HCT116 (cell line): ENCODE measurements around the gene AGTRAP. TPM values are rescaled to one million over a fixed set of nuclear protein-coding genes. Genes with fewer than 3 reads are reported as not detected.

ENCODE experiments used
- ATAC-seq: fragments of 200-7000 bp; cut with Tn5 transposase; 2 replicates; pipeline ENCODE4 v1.9.1; 2020; ENCODE audit warnings: mild to moderate bottlenecking, moderate library complexity
- BruUV-seq: library from RNA; stranded (reverse); fragments of 400-500 nt; replicated peaks from 2 replicates; lab custom pipeline; 2021; lab: Mats Ljungman, UMichigan
- CTCF ChIA-PET: fragments of 300-600 bp; sonication (Branson Sonifier 250); formaldehyde crosslinking; loops from one replicate; lab custom pipeline; 2021; ENCODE audit warnings: antibody characterized with exemption; lab: Charles Lee
- POLR2A ChIA-PET: fragments of 300-600, 350-600 bp; sonication (Branson Sonifier 250); formaldehyde crosslinking; loops from one replicate; lab custom pipeline; 2021; ENCODE audit warnings: antibody characterized with exemption; lab: Charles Lee
- RAD21 ChIA-PET, 2 experiments: fragments of 300-600 bp; sonication (Branson Sonifier 250); formaldehyde crosslinking; loops; one replicate each; lab custom pipeline; 2023; ENCODE audit warnings: low total read pairs in 2 of 2; ENCODE audit not compliant: uncharacterized antibody in 2 of 2, unreplicated experiment in 2 of 2, low non-redundant PET in 1 of 2; lab: Charles Lee
- DNase-seq: peaks from one replicate; pipeline ENCODE4 v3.0.0-alpha.2; 2010; ENCODE audit warnings: low read depth, low spot score
- H2AFZ ChIP-seq: fragments of 200-600 bp; shearing (Covaris generic), sonication (generic); 2 replicates; pipeline ENCODE4 v1.6.1; 2017; ENCODE audit warnings: low read depth, mixed run types, mixed read lengths, antibody characterized with exemption, low read length; ENCODE audit not compliant: poor library complexity, severe bottlenecking
- H3K27ac ChIP-seq: 2 replicates; pipeline ENCODE4 v1.5.1; 2012; ENCODE audit warnings: low read depth, low read length
- H3K27me3 ChIP-seq: fragments of 200-600 bp; sonication (generic); 2 replicates; pipeline ENCODE4 v1.6.1; 2016; ENCODE audit warnings: mixed run types, low read length, mixed read lengths; ENCODE audit not compliant: insufficient read depth
- H3K36me3 ChIP-seq, 2 experiments: fragments of 200-500 bp in 1 of 2; fragments of 200-600 bp in 1 of 2; sonication (Bioruptor generic) in 1 of 2; sonication (generic) in 1 of 2; 2 replicates each; pipeline versions ENCODE4 v1.5.1 to v1.6.1; 2014 to 2016; ENCODE audit warnings: low read length in 2 of 2, inconsistent platforms in 1 of 2, mixed read lengths in 1 of 2, mixed run types in 1 of 2; ENCODE audit not compliant: insufficient read depth in 2 of 2, control insufficient read depth in 1 of 2
- H3K4me1 ChIP-seq, 2 experiments: fragments of 200-600 bp in 1 of 2; sonication (generic) in 1 of 2; 2 replicates each; pipeline versions ENCODE4 v1.5.1 to v1.6.1; 2012 to 2017; ENCODE audit warnings: low read length in 2 of 2, inconsistent platforms in 1 of 2, mild to moderate bottlenecking in 1 of 2, mixed read lengths in 1 of 2, mixed run types in 1 of 2, moderate library complexity in 1 of 2; ENCODE audit not compliant: insufficient read depth in 2 of 2, control insufficient read depth in 1 of 2
- H3K4me2 ChIP-seq: fragments of 200-600 bp; sonication (generic); 2 replicates; pipeline ENCODE4 v1.6.1; 2017; ENCODE audit warnings: mixed run types, low read length, mixed read lengths
- H3K4me3 ChIP-seq, 2 experiments: fragments of 200-600 bp in 1 of 2; sonication (generic) in 1 of 2; replicated peaks in 1 of 2; 2 replicates each; pipeline ENCODE4 v1.5.1; 2011 to 2016; ENCODE audit warnings: low read length in 2 of 2, control low read depth in 1 of 2, low read depth in 1 of 2, mild to moderate bottlenecking in 1 of 2, mixed read lengths in 1 of 2, mixed run types in 1 of 2
- H3K79me2 ChIP-seq: fragments of 200-600 bp; sonication (generic); 2 replicates; pipeline ENCODE4 v1.6.1; 2017; ENCODE audit warnings: mild to moderate bottlenecking, mixed run types, low read length, moderate library complexity, mixed read lengths; ENCODE audit not compliant: insufficient read depth
- H3K9ac ChIP-seq: fragments of 200-600 bp; sonication (generic); 2 replicates; pipeline ENCODE4 v1.6.1; 2016; ENCODE audit warnings: low read length, mixed read lengths
- H3K9me2 ChIP-seq: fragments of 200-600 bp; sonication (generic), shearing (Covaris generic); 2 replicates; pipeline ENCODE4 v1.6.1; 2017; ENCODE audit warnings: mixed run types, mild to moderate bottlenecking, moderate library complexity; ENCODE audit not compliant: insufficient read depth
- H3K9me3 ChIP-seq, 2 experiments: fragments of 200-500 bp in 1 of 2; fragments of 200-600 bp in 1 of 2; sonication (Bioruptor generic) in 1 of 2; sonication (generic) in 1 of 2; 2 replicates each; pipeline ENCODE4 v1.6.1; 2014 to 2017; ENCODE audit warnings: low read length in 2 of 2, mixed read lengths in 2 of 2, inconsistent platforms in 1 of 2, low read depth in 1 of 2, mild to moderate bottlenecking in 1 of 2, mixed run types in 1 of 2, moderate library complexity in 1 of 2; ENCODE audit not compliant: control insufficient read depth in 1 of 2, insufficient read depth in 1 of 2
- H4K20me1 ChIP-seq: fragments of 200-600 bp; sonication (generic), shearing (Covaris generic); 2 replicates; pipeline ENCODE4 v1.6.1; 2017; ENCODE audit warnings: mixed run types, mild to moderate bottlenecking, moderate library complexity; ENCODE audit not compliant: insufficient read depth
- POLR2AphosphoS5 ChIP-seq: IDR thresholded peaks from 2 replicates; pipeline ENCODE4 v1.6.1; 2011; ENCODE audit warnings: mild to moderate bottlenecking, low read depth, low read length, moderate library complexity
- intact Hi-C: fragments of 100-400 bp; cut with micrococcal nuclease; formaldehyde crosslinking; loops from 2 replicates; pipeline ENCODE4 v1.10.0; 2022
- total RNA-seq: library from RNA; stranded (reverse); gene quantifications from one replicate; pipeline ENCODE4 v1.2.1, GENCODE V29; 2021; ENCODE audit not compliant: unreplicated experiment
- TF ChIP-seq, protein P1 (sequence below): IDR thresholded peaks from 2 replicates; pipeline ENCODE4 v1.6.1; 2011; ENCODE audit warnings: mild to moderate bottlenecking, low read length, moderate library complexity; ENCODE audit not compliant: insufficient replicate concordance; ENCODE audit errors: extremely low read depth
- TF ChIP-seq, protein P2 (sequence below): IDR thresholded peaks from 2 replicates; pipeline ENCODE4 v1.6.1; 2012
- TF ChIP-seq, protein P3 (sequence below): IDR thresholded peaks from 2 replicates; pipeline ENCODE4 v1.6.1; 2012; ENCODE audit warnings: low read depth

AGTRAP gene
- total RNA-seq, 1 experiment from 2014 or later, result 49.0 TPM

DNA sequence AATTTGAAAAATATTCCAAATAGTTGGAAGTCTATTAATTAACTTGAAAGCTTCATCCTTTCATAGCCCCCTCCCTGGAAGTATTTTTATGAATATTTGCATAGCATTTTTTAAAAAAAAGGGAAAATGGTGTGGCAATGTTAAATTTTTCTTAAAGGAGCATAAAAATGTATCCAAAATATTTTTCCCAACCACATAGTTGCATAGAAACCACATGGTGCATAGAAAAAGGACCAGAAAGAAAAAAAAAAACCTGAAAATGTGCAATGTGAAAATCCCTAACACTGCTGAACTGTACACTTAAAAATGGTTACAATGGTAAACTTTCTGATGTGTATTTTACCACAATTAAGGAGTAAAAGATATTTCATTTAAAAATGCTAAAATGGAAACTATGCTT, 34.1 kb downstream of the AGTRAP start:
- no TSS peak for BruUV-seq
- H3K4me2 ChIP-seq, result no peak overlapping the region
- no peaks in the 10 kb centered on the region for H3K36me3 ChIP-seq
- H3K27me3 ChIP-seq, result no peaks in the 10 kb centered on the region
- intact Hi-C loops, result no loop called here
- H3K9me3 ChIP-seq, result no peaks in the 10 kb centered on the region
- CTCF ChIA-PET, result no interaction called here
- no peaks in the 10 kb centered on the region for H4K20me1 ChIP-seq
- no peaks in the 10 kb centered on the region for H3K79me2 ChIP-seq
- TF ChIP-seq, protein P1, sequence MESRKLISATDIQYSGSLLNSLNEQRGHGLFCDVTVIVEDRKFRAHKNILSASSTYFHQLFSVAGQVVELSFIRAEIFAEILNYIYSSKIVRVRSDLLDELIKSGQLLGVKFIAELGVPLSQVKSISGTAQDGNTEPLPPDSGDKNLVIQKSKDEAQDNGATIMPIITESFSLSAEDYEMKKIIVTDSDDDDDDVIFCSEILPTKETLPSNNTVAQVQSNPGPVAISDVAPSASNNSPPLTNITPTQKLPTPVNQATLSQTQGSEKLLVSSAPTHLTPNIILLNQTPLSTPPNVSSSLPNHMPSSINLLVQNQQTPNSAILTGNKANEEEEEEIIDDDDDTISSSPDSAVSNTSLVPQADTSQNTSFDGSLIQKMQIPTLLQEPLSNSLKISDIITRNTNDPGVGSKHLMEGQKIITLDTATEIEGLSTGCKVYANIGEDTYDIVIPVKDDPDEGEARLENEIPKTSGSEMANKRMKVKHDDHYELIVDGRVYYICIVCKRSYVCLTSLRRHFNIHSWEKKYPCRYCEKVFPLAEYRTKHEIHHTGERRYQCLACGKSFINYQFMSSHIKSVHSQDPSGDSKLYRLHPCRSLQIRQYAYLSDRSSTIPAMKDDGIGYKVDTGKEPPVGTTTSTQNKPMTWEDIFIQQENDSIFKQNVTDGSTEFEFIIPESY, result no peak
- TF ChIP-seq, protein P2, sequence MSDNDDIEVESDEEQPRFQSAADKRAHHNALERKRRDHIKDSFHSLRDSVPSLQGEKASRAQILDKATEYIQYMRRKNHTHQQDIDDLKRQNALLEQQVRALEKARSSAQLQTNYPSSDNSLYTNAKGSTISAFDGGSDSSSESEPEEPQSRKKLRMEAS, result no peak
- TF ChIP-seq, protein P3, sequence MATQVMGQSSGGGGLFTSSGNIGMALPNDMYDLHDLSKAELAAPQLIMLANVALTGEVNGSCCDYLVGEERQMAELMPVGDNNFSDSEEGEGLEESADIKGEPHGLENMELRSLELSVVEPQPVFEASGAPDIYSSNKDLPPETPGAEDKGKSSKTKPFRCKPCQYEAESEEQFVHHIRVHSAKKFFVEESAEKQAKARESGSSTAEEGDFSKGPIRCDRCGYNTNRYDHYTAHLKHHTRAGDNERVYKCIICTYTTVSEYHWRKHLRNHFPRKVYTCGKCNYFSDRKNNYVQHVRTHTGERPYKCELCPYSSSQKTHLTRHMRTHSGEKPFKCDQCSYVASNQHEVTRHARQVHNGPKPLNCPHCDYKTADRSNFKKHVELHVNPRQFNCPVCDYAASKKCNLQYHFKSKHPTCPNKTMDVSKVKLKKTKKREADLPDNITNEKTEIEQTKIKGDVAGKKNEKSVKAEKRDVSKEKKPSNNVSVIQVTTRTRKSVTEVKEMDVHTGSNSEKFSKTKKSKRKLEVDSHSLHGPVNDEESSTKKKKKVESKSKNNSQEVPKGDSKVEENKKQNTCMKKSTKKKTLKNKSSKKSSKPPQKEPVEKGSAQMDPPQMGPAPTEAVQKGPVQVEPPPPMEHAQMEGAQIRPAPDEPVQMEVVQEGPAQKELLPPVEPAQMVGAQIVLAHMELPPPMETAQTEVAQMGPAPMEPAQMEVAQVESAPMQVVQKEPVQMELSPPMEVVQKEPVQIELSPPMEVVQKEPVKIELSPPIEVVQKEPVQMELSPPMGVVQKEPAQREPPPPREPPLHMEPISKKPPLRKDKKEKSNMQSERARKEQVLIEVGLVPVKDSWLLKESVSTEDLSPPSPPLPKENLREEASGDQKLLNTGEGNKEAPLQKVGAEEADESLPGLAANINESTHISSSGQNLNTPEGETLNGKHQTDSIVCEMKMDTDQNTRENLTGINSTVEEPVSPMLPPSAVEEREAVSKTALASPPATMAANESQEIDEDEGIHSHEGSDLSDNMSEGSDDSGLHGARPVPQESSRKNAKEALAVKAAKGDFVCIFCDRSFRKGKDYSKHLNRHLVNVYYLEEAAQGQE, result no peak
- TF ChIP-seq POLR2AphosphoS5, result no peak
- H3K9me2 ChIP-seq, result no peaks in the 10 kb centered on the region
- POLR2A ChIA-PET, result no interaction called here
- no peak overlapping the region for H3K4me3 ChIP-seq
- no peak for DNase-seq
- peaks cover 0 to 4% of the 10 kb centered on the region in 2 experiments; a peak in 1 of 4 replicates for H3K4me1 ChIP-seq
- ATAC-seq, result no peak
- no peak overlapping the region for H2AFZ ChIP-seq
- RAD21 ChIA-PET, result no interaction called here
- H3K9ac ChIP-seq, result no peak overlapping the region
- H3K27ac ChIP-seq, result no peak overlapping the region
